ENCODE data around the gene TAB2. TPM values are rescaled to one million over a fixed set of nuclear protein-coding genes. Genes with fewer than 3 reads are reported as not detected.

Gene TAB2
- total and polyA plus RNA-seq, 8 donors = 49.3 to 103 (median 86.5) TPM

- TF ChIP-seq CTCF (IDR thresholded peaks at IDR 0.05) = peak; percentile 93 to 94
- ATAC-seq (peak; percentile 98), DNase-seq (peak; percentile 76 to 91 (median 89))
- peaks cover 0 to 6% of the 10 kb centered on the region in 2 donors for H3K4me1 ChIP-seq
- no peak overlapping the region for H3K27ac ChIP-seq
- H3K27me3 ChIP-seq = no peaks in the 10 kb centered on the region
- intact Hi-C loops (cut with DNase I) = loop anchor here in 1 of 2 donors (2.0 to 10.0 kb wide), 3 partner anchors 83 to 397 kb away; no protein-coding TSS in a partner anchor
- no peaks in the 10 kb centered on the region for H3K36me3 ChIP-seq
- H3K4me3 ChIP-seq = no peak overlapping the region
- no peaks in the 10 kb centered on the region for H3K9me3 ChIP-seq
Measured at GRCh38 chr6:149431905-149432775, 114.6 kb downstream of the TAB2 start.

- Histone ChIP-seq H3K27me3 (no peaks in the 10 kb centered on the region), H3K36me3 (no peaks in the 10 kb centered on the region), H3K4me1 (peaks cover 0 to 6% of the 10 kb centered on the region in 2 donors), H3K27ac (no peak overlapping the region), H3K9me3 (no peaks in the 10 kb centered on the region), H3K4me3 (no peak overlapping the region)
- DNase-seq = no peak
- ATAC-seq = no peak
- no peak for TF ChIP-seq CTCF (IDR thresholded peaks at IDR 0.05)
- intact Hi-C loops (cut with DNase I) = loop anchor here in 1 of 2 donors (2.0 to 10.0 kb wide), 3 partner anchors 81 to 399 kb away; no protein-coding TSS in a partner anchor
Measured at GRCh38 chr6:149433405-149433804, 115.9 kb downstream of the TAB2 start.

- Histone ChIP-seq H3K9me3 (no peaks in the 10 kb centered on the region), H3K36me3 (no peaks in the 10 kb centered on the region), H3K27me3 (no peaks in the 10 kb centered on the region), H3K4me3 (no peak overlapping the region), H3K4me1 (peaks cover 0 to 6% of the 10 kb centered on the region in 2 donors), H3K27ac (no peak overlapping the region)
- intact Hi-C loops (cut with DNase I) = loop anchor here in 1 of 2 donors (2.0 to 10.0 kb wide), 3 partner anchors 81 to 399 kb away; no protein-coding TSS in a partner anchor
- ATAC-seq (no peak), DNase-seq (no peak)
- TF ChIP-seq CTCF (IDR thresholded peaks at IDR 0.05) = no peak
Measured at GRCh38 chr6:149433881-149434280, 116.4 kb downstream of the TAB2 start.

GRCh38 chr6:149435919-149436586 lies 118.5 kb downstream of the TAB2 start:
- H3K27ac ChIP-seq = no peak overlapping the region
- no peaks in the 10 kb centered on the region for H3K9me3 ChIP-seq
- ATAC-seq (no peak), DNase-seq (no peak)
- H3K4me3 ChIP-seq = no peak overlapping the region
- no peak for TF ChIP-seq CTCF (IDR thresholded peaks at IDR 0.05)
- H3K27me3 ChIP-seq = no peaks in the 10 kb centered on the region
- no peaks in the 10 kb centered on the region for H3K36me3 ChIP-seq
- peaks cover 0 to 6% of the 10 kb centered on the region in 2 donors for H3K4me1 ChIP-seq
- intact Hi-C loops (cut with DNase I) = loop anchor here in 1 of 2 donors (10.0 kb wide), 2 partner anchors 79 to 401 kb away; no protein-coding TSS in a partner anchor

GRCh38 chr6:149436647-149437046 lies 119.1 kb downstream of the TAB2 start:
- Histone ChIP-seq H3K9me3 (no peaks in the 10 kb centered on the region), H3K4me3 (no peak overlapping the region), H3K4me1 (peaks cover 0 to 6% of the 10 kb centered on the region in 2 donors), H3K27me3 (no peaks in the 10 kb centered on the region), H3K27ac (no peak overlapping the region), H3K36me3 (no peaks in the 10 kb centered on the region)
- intact Hi-C loops (cut with DNase I) = loop anchor here in 1 of 2 donors (10.0 kb wide), 2 partner anchors 78 to 402 kb away; no protein-coding TSS in a partner anchor
- DNase-seq (no peak), ATAC-seq (no peak)
- TF ChIP-seq CTCF (IDR thresholded peaks at IDR 0.05) = no peak

Data from left lung (tissue), 10 donors.